Right cardiac atrium (tissue), 5 donors: ENCODE measurements around the gene RLF. TPM values are rescaled to one million over a fixed set of nuclear protein-coding genes. Genes with fewer than 3 reads are reported as not detected.
A peak's percentile ranks its signal among the peaks of the same experiment; 100 is the strongest.

Experiments used
- ATAC-seq, 2 donors: fragments of 200-7000 bp; cut with Tn5 transposase; one replicate each; pipeline versions ENCODE4 v1.8.0 to v1.9.1; 2020; ENCODE audit warnings: moderate library complexity in 2 of 2, mild to moderate bottlenecking in 1 of 2
- DNase-seq, 3 donors: peaks; one replicate each; pipeline ENCODE4 v3.0.0-alpha.2; 2020
- H3K27ac ChIP-seq: one replicate; pipeline ENCODE4 v1.5.1; 2013; ENCODE audit warnings: mild to moderate bottlenecking, low read length, control low read depth, moderate library complexity
- H3K27me3 ChIP-seq: one replicate; pipeline ENCODE4 v1.6.1; 2013; ENCODE audit not compliant: control insufficient read depth, insufficient read depth
- H3K4me1 ChIP-seq: one replicate; pipeline ENCODE4 v1.6.1; 2013; ENCODE audit warnings: low read length; ENCODE audit not compliant: control insufficient read depth, insufficient read depth
- H3K4me3 ChIP-seq: one replicate; pipeline ENCODE4 v1.5.1; 2013; ENCODE audit warnings: low read length, control low read depth
- H3K9me3 ChIP-seq: one replicate; pipeline ENCODE4 v1.6.1; 2013; ENCODE audit warnings: low read length; ENCODE audit not compliant: control insufficient read depth
- WGBS: extraction: QIAGEN DNeasy Blood & Tissue Kit; methylation state at CpG from one replicate; pipeline ENCODE4 v1.1.7; 2013; 5-methylcytosine and 5-hydroxymethylcytosine counted together
- intact Hi-C, 4 donors: fragments of 100-400 bp; cut with DNase I; formaldehyde crosslinking; loops; one replicate each; pipeline versions ENCODE4 v1.11.0 to v1.14.0; 2022 to 2023
- polyA plus RNA-seq: library from polyadenylated mRNA; stranded (reverse); fragments of 200-250 nt; gene quantifications from one replicate; pipeline ENCODE4 v1.2.3, GENCODE V29; 2013
- total RNA-seq, 4 donors: library from RNA; stranded (reverse); fragmentation: NEBNext Ultra II Directional; extraction: Animal tissue kit (Norgen Biotek cat#: 25700); gene quantifications; one replicate each; pipeline ENCODE4 v1.2.1, GENCODE V29; 2021
- donor health status: healthy with polysubstance abuse.
- donor health status: DM: no; HTN: yes; CAD: no.
- donor health status: DM: no; HTN: no; CAD: no.
- donor health status: DM: no; HTN: yes; CAD: no; lungs with severe emphysema.
- donor health status: DM: yes; HTN: yes; CAD: no.

The RLF gene
- total and polyA plus RNA-seq, 5 donors: 4.9 to 14.9 (median 14.1) TPM

GRCh38 chr1:40257688-40258444 is 96.7 kb downstream of the RLF start, which contains the start of gene ZMPSTE24:
Gene ZMPSTE24 (plus strand): TSS chr1:40258236. CDS start chr1:40258272, 36 bp downstream.
- H3K27ac ChIP-seq: peak within 1 kb of the TSS; percentile 99
- DNase-seq (peak; percentile 95 to 97 (median 97)), ATAC-seq (peak; percentile 99 to 100)
- peak within 1 kb of the TSS; percentile 86 for H3K4me3 ChIP-seq
- H3K4me1 ChIP-seq: peaks cover 2% of the 10 kb centered on the region
- no peaks in the 10 kb centered on the region for H3K27me3 ChIP-seq
- H3K9me3 ChIP-seq: no peaks in the 10 kb centered on the region
- intact Hi-C loops: no loop called here
- under 1% methylated on average over 48 of the region's 48 CpGs for WGBS

GRCh38 chr1:40258445-40258769 is 97.2 kb downstream of the RLF start:
- Histone ChIP-seq H3K27ac (peak overlapping the region; percentile 64), H3K9me3 (no peaks in the 10 kb centered on the region), H3K4me1 (peaks cover 2% of the 10 kb centered on the region), H3K4me3 (peak overlapping the region; percentile 86), H3K27me3 (no peaks in the 10 kb centered on the region)
- DNase-seq (peak in 1 of 3 donors; percentile 51), ATAC-seq (no peak)
- WGBS: 0% methylated on average over 10 of the region's 10 CpGs
- intact Hi-C loops: no loop called here

GRCh38 chr1:40264354-40264781 is 103.2 kb downstream of the RLF start:
- Histone ChIP-seq H3K4me1 (peaks cover 2% of the 10 kb centered on the region), H3K4me3 (no peak overlapping the region), H3K27me3 (no peaks in the 10 kb centered on the region), H3K27ac (no peak overlapping the region), H3K9me3 (no peaks in the 10 kb centered on the region)
- 94% methylated on average over 3 of the region's 3 CpGs for WGBS
- no peak for DNase-seq
- ATAC-seq: no peak
- intact Hi-C loops: no loop called here

- Histone ChIP-seq H3K4me1 (peaks cover 2% of the 10 kb centered on the region), H3K27ac (no peak overlapping the region), H3K27me3 (no peaks in the 10 kb centered on the region), H3K4me3 (no peak overlapping the region), H3K9me3 (no peaks in the 10 kb centered on the region)
- DNase-seq: no peak
- intact Hi-C loops: no loop called here
- no peak for ATAC-seq
These were observed 104.1 kb downstream of the RLF start for GRCh38 chr1:40265298-40265697.

GRCh38 chr1:40265919-40266318 is 104.7 kb downstream of the RLF start:
- no peak for DNase-seq

GRCh38 chr1:40266786-40267535 is 105.8 kb downstream of the RLF start:
- no peak for ATAC-seq
- peak overlapping the region; percentile 86 for H3K27ac ChIP-seq
- WGBS: 93% methylated on average over 6 of the region's 6 CpGs
- no peaks in the 10 kb centered on the region for H3K9me3 ChIP-seq
- no peak overlapping the region for H3K4me3 ChIP-seq
- peaks cover 2% of the 10 kb centered on the region for H3K4me1 ChIP-seq
- intact Hi-C loops: no loop called here
- DNase-seq: no peak
- no peaks in the 10 kb centered on the region for H3K27me3 ChIP-seq

More at GRCh38 chr1:40265919-40266318, 104.7 kb downstream of the RLF start:
- intact Hi-C loops: no loop called here
- no peak for ATAC-seq
- no peak overlapping the region for H3K27ac ChIP-seq
- no peaks in the 10 kb centered on the region for H3K9me3 ChIP-seq
- no peak overlapping the region for H3K4me3 ChIP-seq
- peaks cover 2% of the 10 kb centered on the region for H3K4me1 ChIP-seq
- no peaks in the 10 kb centered on the region for H3K27me3 ChIP-seq

GRCh38 chr1:40267767-40268187 is 106.6 kb downstream of the RLF start:
- intact Hi-C loops: no loop called here
- Histone ChIP-seq H3K27ac (no peak overlapping the region), H3K4me3 (no peak overlapping the region), H3K9me3 (no peaks in the 10 kb centered on the region), H3K4me1 (peaks cover 2% of the 10 kb centered on the region), H3K27me3 (no peaks in the 10 kb centered on the region)
- ATAC-seq (peak; percentile 92), DNase-seq (no peak)
- 36% methylated on average over 2 of the region's 2 CpGs for WGBS

- H3K4me3 ChIP-seq: no peak overlapping the region
- DNase-seq: no peak
- H3K4me1 ChIP-seq: peaks cover 2% of the 10 kb centered on the region
These were observed 107.0 kb downstream of the RLF start for GRCh38 chr1:40268211-40268610.

GRCh38 chr1:40270152-40270834 is 109.1 kb downstream of the RLF start:
- H3K9me3 ChIP-seq: no peaks in the 10 kb centered on the region
- H3K4me1 ChIP-seq: peaks cover 2% of the 10 kb centered on the region
- WGBS: 54% methylated on average over 3 of the region's 3 CpGs
- H3K27me3 ChIP-seq: no peaks in the 10 kb centered on the region
- no peak overlapping the region for H3K27ac ChIP-seq
- no peak for ATAC-seq
- intact Hi-C loops: no loop called here
- no peak overlapping the region for H3K4me3 ChIP-seq
- no peak for DNase-seq

More at GRCh38 chr1:40268211-40268610, 107.0 kb downstream of the RLF start:
- Histone ChIP-seq H3K27ac (no peak overlapping the region), H3K27me3 (no peaks in the 10 kb centered on the region), H3K9me3 (no peaks in the 10 kb centered on the region)
- intact Hi-C loops: no loop called here
- no peak for ATAC-seq

- intact Hi-C loops: no loop called here
- Histone ChIP-seq H3K27me3 (no peaks in the 10 kb centered on the region), H3K9me3 (no peaks in the 10 kb centered on the region), H3K4me3 (no peak overlapping the region), H3K4me1 (peaks cover 2% of the 10 kb centered on the region), H3K27ac (no peak overlapping the region)
- 96% methylated on average over 3 of the region's 3 CpGs for WGBS
- DNase-seq (no peak), ATAC-seq (no peak)
These were observed 111.5 kb downstream of the RLF start for GRCh38 chr1:40272653-40273213.
